ENCODE data around the gene PAK3.

- no peak for TF ChIP-seq EZH2phosphoT487 (IDR thresholded peaks at IDR 0.05; ENCODE audit: insufficient read depth, low read depth)
- TF ChIP-seq EZH2 (IDR thresholded peaks at IDR 0.05; ENCODE audit: insufficient read depth, poor library complexity, severe bottlenecking): no peak
Measured at GRCh38 chrX:111151764-111152163, 55.8 kb downstream of the PAK3 start.
